Subcutaneous adipose tissue (tissue), 4 donors: ENCODE measurements around the gene GIT1. TPM values are rescaled to one million over a fixed set of nuclear protein-coding genes. Genes with fewer than 3 reads are reported as not detected.

Source experiments
- total RNA-seq, 4 donors: library from RNA; depleted of rRNA; stranded (reverse); fragments of >200 nt; gene quantifications; one replicate each; pipeline ENCODE4 v1.1.0, GENCODE V29; 2016
- TF ChIP-seq, protein P1 (sequence below): fragments of 450-650 bp; IDR thresholded peaks from one replicate; pipeline ENCODE4 v1.5.1; 2016; ENCODE audit warnings: low read depth, mild to moderate bottlenecking, control low read depth, antibody characterized with exemption, moderate library complexity

Gene GIT1, protein sequence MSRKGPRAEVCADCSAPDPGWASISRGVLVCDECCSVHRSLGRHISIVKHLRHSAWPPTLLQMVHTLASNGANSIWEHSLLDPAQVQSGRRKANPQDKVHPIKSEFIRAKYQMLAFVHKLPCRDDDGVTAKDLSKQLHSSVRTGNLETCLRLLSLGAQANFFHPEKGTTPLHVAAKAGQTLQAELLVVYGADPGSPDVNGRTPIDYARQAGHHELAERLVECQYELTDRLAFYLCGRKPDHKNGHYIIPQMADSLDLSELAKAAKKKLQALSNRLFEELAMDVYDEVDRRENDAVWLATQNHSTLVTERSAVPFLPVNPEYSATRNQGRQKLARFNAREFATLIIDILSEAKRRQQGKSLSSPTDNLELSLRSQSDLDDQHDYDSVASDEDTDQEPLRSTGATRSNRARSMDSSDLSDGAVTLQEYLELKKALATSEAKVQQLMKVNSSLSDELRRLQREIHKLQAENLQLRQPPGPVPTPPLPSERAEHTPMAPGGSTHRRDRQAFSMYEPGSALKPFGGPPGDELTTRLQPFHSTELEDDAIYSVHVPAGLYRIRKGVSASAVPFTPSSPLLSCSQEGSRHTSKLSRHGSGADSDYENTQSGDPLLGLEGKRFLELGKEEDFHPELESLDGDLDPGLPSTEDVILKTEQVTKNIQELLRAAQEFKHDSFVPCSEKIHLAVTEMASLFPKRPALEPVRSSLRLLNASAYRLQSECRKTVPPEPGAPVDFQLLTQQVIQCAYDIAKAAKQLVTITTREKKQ
- 10 to 100 TPM; 19.5 to 62.9 (median 30.8) TPM for total RNA-seq

DNA sequence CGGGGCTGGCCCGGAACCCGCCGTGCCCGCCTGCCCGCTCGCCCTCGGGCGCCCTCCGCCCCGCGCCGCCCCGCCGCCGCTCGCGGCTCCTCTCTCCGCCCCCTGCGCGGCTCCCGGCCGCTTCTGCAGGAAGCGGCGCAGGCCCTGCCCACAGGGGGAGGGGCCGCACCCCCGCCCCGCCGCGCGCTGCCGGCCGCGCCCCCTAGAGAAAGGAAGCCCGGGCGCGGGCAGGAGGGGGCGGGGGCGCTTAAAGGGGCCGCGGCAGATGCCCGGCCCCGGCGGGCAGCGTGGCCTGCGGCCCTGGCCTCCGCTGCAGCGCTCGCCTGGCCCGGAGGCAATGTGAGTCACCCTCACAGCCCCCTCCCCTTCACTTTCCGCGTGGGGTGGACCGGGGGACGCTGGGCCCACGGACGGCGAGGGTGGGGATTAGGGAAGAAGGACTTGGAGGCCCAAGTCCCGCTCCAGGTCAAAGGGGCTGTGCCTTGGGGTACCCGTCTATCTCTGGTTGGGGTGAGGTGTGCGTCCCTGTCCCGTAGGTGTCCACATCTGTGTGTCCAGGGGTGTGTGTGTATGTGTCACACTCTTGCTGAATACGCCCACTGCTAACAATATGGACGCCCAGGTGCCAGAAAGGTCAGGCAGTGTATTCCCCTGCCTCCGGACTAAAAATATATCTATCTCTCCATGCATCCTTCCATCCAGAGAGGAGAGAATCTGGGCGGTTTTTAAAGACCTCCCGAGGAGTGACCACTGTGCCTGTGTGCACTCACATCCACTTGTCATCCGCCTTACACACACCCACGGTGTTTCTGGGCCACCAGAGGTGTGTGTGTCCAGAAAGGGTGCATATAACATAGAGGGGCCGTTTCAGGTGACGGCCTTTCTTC, at the start of gene GIT1:
GIT1 (minus strand) TSS at position 125 of the 887 bp plus-strand sequence. CDS start 270 bp downstream, outside the sequence.
- TF ChIP-seq, protein P1, sequence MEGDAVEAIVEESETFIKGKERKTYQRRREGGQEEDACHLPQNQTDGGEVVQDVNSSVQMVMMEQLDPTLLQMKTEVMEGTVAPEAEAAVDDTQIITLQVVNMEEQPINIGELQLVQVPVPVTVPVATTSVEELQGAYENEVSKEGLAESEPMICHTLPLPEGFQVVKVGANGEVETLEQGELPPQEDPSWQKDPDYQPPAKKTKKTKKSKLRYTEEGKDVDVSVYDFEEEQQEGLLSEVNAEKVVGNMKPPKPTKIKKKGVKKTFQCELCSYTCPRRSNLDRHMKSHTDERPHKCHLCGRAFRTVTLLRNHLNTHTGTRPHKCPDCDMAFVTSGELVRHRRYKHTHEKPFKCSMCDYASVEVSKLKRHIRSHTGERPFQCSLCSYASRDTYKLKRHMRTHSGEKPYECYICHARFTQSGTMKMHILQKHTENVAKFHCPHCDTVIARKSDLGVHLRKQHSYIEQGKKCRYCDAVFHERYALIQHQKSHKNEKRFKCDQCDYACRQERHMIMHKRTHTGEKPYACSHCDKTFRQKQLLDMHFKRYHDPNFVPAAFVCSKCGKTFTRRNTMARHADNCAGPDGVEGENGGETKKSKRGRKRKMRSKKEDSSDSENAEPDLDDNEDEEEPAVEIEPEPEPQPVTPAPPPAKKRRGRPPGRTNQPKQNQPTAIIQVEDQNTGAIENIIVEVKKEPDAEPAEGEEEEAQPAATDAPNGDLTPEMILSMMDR = no peak

DNA sequence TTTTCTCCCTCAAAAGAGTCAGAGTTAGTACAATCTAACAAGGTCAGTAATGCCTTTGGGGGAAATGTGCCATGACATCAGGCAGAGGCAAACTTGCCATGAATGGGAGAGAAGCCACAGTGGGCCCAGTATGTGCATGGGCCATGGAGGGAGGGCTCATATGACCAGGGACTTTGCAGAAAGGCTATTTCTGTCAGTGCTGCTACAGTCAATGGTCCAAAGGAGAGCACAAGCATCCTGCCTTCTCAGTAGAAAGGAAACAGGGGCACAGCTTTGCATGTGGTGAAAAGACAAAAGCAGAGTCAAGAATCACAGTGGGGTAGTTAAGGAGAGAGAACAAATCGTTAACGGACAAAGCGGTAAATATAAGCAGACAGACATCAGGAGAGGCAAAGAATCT, 44.4 kb upstream of the GIT1 start:
- TF ChIP-seq, protein P1 = no peak

DNA sequence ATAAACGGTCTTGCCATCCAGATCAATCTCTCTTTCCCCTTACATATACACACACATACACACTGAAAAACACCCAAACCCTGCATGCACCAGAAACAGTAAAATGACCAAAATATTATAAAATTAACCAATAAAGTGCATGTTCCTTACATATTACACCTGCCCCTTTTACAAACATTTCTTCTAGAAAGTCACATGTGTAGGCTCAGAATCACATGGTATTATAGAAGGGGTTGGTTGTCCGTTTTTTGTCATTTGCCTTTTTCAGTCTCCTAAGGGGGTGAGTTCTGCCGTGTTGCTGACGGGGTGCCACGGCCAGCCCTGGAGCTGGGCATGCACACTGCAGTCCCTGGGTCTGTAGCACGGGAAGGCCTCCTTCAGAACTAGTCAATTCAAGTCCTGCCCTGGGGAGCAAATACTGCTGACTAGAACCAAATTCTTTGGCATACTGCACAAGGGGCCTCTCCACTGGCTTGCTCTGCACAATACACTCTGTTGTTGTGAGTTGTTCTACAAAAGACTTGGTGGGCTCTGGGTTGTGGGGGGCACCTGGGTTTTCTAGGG, 41.3 kb upstream of the GIT1 start:
- TF ChIP-seq, protein P1 = no peak

DNA sequence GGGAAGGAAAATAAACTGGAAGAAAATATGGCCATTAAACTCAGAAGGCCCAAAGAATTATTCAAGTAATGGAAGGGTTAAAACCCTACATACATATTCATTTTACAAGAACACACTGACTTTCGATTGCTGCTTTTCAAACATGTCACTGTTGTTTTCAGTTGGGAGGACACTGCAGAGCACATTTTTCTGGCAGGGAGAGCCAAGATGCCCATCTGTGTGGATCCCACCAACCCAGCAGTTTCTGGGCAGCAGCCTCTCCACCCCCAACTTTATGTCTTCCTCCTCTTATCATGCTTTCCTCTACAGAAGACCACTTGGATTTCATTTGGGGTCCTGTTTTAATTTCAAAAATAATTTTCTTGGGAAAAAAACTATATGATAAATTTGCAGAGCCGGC, 40.4 kb upstream of the GIT1 start:
- TF ChIP-seq, protein P1 = no peak

DNA sequence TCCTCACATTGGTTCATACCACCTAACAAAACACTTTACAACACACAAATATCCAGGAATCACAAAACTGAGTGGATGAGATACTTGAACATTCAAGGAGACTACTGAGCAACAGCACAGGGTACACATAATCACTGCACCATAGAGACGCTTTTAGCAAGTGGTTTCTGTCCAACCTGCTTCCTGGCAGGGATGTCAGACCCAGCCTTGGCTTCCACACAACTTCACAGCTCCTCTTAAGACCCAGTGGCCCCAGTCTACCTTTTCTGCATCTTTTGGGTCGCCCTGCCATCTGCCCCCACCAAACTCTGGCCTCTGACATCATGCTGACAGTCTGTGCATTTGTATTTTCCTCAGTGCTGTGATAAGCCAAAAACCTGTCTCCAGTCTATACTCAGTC, 39.2 kb upstream of the GIT1 start:
- TF ChIP-seq, protein P1 = no peak

DNA sequence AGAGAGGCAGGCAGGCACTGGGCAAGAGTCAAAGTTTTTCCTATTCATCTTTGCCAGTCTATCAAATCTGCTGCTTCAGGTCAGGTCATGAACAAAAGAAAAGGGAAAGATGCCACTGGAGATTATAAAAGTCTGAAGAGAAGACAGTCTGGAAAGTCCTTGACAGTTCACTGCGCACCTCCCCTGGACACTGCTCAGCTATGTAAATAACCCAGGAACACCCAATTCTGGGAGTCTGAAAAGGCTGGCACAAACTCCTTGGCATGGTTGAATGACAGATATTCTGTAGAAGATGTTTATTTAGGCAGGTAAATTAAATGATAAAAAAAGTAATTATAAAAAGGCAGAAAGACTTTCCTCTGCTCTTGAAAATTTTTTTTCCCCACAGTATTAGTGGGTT, 38.5 kb upstream of the GIT1 start:
- TF ChIP-seq, protein P1 = no peak
